NCI-H1436 treated with DMSO at 0.1 percent for 48 hours (cell line): ENCODE results near the gene IL17RA.

ENCODE experiments used
- DNase-seq: peaks from one replicate; lab custom pipeline; 2025; lab: John Stamatoyannopoulos, UW

The IL17RA gene

DNA sequence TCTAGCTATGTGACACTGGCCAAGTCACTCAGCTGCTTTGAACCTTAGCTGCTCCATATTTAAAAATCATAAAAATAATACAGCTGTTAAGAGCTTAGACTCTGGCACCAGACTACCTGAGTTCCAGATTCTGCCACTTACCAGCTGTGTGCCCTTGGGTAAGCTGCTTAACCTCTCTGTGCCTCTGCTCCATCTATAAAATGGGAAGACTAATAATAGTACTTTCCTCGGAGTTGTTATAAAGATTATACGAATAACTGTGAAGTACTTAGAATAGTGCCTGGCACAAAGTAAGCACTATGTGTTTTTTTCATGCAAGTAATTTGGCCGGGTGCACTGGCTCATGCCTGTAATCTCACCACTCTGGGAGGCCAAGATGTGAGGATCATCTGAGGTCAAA lies 72.9 kb downstream of the IL17RA start:
- DNase-seq = no peak

DNA sequence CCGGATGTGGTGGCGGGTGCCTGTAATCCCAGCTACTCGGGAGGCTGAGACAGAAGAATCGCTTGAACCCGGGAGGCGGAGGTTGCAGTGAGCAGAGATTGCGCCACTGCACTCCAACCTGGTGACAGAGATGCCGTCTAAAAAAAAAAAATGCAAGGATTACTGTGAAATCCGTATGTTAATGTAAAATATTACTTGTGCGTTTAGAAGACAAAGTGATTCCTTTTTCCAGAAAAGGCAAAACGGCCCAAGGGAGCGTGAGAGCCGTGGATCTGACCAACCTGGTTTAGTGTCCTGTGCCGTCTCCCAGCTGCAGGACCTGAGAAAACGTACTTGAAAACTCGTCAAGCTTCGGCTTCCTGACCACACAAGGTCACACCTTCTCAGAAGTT lies 73.4 kb downstream of the IL17RA start:
- DNase-seq = no peak

DNA sequence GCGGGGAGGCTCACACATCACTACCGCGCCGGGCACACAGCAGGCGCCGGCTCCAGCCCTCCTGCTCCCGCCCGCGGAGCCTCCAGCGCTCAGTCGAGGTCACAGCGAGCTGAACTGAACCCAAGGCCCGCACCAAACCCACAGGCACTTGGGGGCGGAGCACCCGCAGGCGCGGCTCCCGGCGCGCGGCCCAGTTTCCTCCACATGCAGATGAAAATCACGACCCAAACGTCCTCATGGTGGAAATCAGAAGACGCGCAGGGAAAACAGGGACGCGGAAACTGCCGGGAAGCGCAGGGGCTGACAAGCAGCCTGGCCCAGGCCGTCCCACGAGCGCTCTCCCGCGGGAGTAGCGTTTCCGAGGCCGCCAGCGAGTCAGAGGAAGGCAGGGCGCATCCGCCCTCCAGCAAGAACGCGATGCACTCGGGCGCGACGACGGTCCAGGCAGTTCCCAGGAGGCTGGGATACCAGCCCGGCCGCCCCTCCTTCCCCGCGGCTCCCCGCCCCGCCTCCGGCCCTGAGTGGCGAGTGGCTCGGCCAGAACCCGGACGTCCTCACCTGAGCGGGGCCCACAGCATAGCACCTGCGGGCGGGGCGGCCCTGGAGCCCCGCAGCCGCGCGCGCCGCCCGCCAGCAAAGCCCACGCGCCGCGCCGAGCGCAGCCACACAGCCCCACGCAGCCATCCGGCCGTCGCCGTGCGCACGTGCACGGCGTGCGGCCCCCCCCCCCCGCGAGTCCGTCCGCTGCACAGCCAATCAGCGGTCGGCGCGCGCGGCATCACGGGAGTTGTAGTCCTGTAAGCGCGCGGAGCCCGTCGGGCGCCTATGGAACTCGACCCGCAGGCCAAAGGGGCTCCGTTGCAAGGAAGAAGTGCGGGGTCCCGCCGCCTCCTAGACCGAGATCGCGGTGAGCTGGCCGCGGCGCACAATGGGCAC lies 74.0 kb downstream of the IL17RA start, which contains the start of gene HDHD5:
HDHD5 (minus strand) TSS at position 710 of the 936 bp plus-strand sequence; CDS start at position 684, 26 bp downstream.
- DNase-seq = peak; percentile 30

DNA sequence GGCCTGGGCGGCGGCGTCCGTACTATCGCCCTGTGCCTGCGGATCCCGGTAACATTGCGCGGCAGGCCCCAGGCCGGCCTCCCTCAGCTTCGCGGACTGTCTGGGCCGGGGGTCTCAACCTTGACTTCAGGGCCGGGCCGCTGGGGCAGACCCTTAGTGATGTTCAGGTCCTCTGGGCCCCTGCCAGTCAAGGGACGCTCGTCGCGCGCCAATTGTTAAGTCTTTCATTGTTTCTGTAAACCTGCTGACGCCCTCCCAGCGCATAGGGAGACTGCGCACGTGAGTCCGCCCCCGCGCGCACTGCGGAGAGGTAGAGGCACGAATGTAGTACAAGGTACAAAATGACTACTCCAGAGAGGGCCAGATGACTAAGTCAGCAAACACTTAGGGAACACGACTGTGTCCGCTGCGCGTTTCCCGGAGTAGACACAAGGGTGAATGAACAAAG lies 74.7 kb downstream of the IL17RA start:
- DNase-seq = peak; percentile 3

DNA sequence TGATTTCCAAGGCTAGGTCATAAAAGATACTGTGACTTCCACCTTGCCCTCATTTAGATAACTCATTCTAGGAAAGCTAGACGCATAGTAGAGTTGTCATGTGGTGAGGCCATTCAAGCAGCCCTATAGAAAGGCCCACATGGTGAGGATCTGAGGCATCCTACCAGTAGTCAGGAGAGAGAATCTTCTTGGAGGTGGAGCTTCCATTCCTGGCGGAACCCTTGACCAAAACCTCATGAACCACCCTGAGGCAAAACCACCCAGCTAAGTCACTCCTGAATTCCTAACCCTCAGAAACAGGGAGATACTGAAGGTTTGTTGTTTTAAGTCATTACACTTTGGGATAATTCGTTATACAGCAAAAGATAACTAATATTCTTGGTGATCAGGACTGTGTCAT lies 77.2 kb downstream of the IL17RA start:
- DNase-seq = no peak

DNA sequence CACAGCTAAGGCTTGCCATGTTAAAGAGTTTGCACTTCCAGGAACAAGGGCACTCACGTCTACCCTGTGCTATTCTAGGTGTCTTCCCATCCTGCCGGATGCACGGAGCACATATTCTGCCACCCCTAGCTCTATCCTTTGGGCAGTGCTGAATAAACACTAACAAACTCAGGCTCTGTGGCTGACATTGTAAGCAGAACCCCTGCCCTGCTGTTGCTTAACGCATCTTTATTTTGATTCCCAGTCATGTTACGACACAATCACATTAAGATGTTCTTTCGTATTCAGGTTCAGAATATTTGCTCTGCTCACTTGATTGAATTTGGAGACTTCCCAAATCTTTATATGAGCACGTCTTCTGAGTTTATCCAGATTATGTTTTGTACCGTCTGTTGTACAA lies 77.9 kb downstream of the IL17RA start:
- DNase-seq = no peak

DNA sequence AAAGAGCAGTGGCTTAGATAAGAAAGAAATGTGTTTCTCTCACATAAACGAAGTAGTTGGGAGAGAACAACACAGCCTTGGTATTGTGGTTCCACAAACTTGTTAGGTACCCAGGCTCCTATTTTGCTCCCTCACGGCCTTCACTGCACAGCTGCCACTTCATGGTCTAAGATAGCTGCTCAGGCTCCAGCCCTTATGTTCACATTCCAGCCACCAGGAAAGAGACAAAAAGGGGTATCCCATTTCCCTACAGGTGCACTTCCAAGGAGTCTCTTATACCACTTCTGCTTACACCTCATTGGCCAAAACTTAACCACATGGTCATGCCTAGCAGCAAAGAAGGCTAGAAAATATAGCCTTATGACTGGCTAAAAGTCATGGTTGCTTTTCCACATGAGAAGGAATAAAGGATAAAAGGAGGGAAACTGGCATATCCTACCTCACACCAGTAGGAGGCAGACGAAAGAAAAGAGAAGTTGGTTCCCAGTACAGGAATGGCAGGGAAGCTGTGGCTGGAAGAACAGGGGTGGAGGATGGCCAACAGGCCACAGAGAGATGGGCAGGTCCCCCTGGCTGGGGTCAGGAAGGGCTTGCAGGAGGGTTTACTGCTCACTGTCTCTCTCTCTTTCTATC lies 79.7 kb downstream of the IL17RA start:
- DNase-seq = no peak
